NCI-H1105 (cell line): ENCODE measurements around the gene ZNHIT6.
A peak's percentile ranks its signal among the peaks of the same experiment; 100 is the strongest.
"Not testable (repeated sequence)": the region's sequence is repeated elsewhere in the genome, so short reads cannot be mapped to it uniquely, and the experiment has no call there.

ENCODE experiments used
- DNase-seq: peaks from one replicate; lab custom pipeline; 2025; lab: John Stamatoyannopoulos, UW

Gene ZNHIT6, protein sequence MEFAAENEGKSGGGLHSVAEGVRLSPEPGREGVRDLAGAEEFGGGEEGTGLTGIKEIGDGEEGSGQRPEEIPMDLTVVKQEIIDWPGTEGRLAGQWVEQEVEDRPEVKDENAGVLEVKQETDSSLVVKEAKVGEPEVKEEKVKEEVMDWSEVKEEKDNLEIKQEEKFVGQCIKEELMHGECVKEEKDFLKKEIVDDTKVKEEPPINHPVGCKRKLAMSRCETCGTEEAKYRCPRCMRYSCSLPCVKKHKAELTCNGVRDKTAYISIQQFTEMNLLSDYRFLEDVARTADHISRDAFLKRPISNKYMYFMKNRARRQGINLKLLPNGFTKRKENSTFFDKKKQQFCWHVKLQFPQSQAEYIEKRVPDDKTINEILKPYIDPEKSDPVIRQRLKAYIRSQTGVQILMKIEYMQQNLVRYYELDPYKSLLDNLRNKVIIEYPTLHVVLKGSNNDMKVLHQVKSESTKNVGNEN

GRCh38 chr1:85707990-85708828 lies at the start of gene ZNHIT6:
Gene ZNHIT6, minus strand, starts transcription at chr1:85708433. Its CDS starts 149 bp downstream, at chr1:85708284.
- DNase-seq = peak; percentile 95

- no peak for DNase-seq
Measured at GRCh38 chr1:85756864-85757263, 48.6 kb upstream of the ZNHIT6 start.

- DNase-seq = no peak
Measured at GRCh38 chr1:85748120-85748519, 39.9 kb upstream of the ZNHIT6 start.

GRCh38 chr1:85746777-85747176 lies 38.5 kb upstream of the ZNHIT6 start:
- no peak for DNase-seq

DNA sequence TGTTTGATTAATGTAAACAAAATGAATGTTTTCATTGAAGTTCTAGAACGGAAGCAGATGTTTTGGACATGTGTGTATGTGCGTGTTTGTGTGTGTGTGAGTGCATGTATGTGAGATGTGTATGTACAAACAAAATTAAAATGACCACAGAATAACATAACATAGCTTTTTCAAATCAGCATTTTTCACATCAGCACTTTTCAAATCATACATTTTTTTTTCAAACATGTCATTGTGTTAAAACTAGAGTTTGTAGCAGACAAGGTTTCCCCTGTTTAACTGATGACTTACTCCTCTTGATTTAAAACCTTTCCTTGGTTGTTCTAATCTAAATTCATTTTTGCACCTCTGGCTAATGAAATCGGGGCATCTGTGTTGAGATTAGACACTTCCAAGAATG lies 35.6 kb upstream of the ZNHIT6 start:
- no peak for DNase-seq

DNA sequence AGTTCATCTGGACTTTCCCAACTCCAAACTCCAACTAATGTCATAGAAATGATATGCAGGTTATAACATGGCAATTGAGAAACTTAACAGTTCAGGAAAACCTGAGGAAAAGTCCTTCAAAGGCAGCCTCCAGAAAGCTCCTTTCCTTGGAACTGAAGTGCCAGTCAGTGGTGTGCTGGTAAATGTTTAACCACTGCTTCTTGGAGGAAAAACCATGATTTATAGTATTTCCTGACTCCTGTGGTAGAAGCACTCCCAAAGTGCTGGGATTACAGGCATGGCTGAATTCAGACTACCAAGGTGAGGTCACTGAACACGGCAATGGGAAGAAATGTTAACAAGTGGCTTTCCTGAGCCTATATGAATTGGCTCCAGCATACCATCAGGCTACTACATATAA lies 26.7 kb upstream of the ZNHIT6 start:
- no peak for DNase-seq

- DNase-seq = no peak
Measured at GRCh38 chr1:85718678-85719340, 10.6 kb upstream of the ZNHIT6 start.

- not testable (repeated sequence) for DNase-seq
Measured at GRCh38 chr1:85714418-85715114, 6.3 kb upstream of the ZNHIT6 start.

GRCh38 chr1:85708829-85709227 lies 595 bp upstream of the ZNHIT6 start:
- DNase-seq = no peak

- peak; percentile 6 for DNase-seq
Measured at GRCh38 chr1:85707267-85707989, 805 bp downstream of the ZNHIT6 start.

DNA sequence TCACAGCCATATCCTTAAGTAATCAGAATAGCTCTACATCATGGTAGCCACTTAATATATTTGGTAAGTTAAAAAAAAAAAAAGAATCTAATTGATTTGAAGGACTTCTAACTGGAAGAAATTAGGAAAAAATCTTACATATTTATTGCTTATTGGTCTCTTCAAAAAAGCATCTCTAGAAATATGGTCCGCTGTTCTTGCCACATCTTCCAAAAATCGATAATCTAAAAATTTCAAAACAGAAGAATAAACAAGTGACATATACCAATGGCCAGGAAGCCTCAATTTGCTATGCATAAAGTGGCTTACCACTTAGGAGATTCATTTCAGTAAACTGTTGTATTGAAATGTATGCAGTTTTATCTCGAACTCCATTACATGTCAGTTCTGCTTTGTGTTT lies 2.3 kb downstream of the ZNHIT6 start:
- DNase-seq = no peak

GRCh38 chr1:85700422-85700821 lies 7.8 kb downstream of the ZNHIT6 start:
- DNase-seq = no peak

DNA sequence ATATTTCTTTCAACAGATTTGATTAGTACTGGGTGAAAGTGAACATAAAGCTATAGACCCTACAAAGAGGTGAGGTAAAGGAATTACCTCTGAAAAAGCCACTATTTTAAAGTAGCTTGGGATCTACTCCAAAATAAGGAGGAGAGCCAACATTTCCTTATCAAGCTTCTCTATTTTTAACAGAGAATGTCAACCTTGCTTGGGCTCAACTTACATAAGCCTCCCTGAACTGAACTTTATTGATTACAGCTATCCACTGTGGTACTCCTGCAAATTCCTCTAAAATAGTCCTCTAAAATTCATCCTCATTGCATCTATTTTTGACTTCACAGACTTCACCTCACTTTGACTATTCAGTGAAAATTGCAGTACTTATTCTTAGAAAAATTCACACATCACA lies 10.3 kb downstream of the ZNHIT6 start:
- DNase-seq = no peak

GRCh38 chr1:85692730-85693314 lies 15.4 kb downstream of the ZNHIT6 start:
- peak; percentile 0 for DNase-seq

GRCh38 chr1:85689775-85690404 lies 18.3 kb downstream of the ZNHIT6 start:
- no peak for DNase-seq

DNA sequence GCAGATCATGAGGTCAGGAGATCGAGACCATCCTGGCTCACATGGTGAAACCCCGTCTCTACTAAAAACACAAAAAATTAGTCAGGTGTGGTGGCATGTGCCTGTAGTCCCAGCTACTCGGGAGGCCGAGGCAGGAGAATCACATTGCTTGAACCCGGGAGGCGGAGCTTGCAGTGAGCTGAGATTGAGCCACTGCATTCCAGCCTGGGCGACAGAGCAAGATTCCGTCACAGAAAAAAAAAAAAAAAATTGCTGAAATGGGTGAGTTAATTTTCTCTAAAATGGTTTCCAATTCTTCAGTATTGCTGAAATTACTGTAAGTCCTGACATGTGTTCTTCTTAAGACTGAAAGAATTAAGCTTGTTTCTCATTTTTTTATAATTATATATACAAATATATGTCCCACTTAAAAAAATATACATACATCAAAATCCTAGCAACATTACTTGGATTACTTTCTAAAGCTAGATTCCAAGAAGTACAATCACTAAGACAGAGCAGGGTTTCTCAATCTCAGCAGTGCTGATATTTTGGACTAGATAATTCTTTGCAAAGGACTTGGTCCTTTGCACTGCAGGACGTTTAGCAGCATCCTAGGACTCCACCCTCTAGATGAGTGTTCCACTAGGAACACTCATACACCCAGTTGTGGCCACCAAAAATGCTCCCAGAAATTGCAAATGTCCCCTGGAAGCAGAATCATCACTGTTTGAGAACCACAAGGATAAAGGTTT lies 24.8 kb downstream of the ZNHIT6 start:
- DNase-seq = no peak

DNA sequence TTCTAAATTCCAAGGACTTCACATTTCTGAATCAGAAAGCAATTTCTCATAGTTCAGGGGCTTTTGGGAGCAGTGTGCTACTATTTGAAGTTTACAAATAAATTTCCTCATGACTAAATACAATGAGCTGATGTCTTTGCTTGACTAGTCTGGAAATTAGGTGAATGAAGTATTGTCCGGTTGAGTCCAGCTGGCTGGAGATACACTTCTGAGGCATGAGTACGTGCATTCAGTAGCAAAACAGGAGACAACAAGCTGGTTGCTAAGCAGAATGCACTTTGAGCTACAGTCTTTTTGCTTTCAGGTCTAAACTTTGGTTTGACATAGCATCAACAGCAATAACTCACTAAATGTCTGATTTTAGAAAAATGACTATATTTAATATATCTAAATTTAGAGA lies 27.1 kb downstream of the ZNHIT6 start:
- no peak for DNase-seq

GRCh38 chr1:85678193-85678592 lies 30.0 kb downstream of the ZNHIT6 start:
- no peak for DNase-seq

- DNase-seq = no peak
Measured at GRCh38 chr1:85677656-85678055, 30.6 kb downstream of the ZNHIT6 start.
